Measurements from ENCODE around the gene RASSF3.

DNA sequence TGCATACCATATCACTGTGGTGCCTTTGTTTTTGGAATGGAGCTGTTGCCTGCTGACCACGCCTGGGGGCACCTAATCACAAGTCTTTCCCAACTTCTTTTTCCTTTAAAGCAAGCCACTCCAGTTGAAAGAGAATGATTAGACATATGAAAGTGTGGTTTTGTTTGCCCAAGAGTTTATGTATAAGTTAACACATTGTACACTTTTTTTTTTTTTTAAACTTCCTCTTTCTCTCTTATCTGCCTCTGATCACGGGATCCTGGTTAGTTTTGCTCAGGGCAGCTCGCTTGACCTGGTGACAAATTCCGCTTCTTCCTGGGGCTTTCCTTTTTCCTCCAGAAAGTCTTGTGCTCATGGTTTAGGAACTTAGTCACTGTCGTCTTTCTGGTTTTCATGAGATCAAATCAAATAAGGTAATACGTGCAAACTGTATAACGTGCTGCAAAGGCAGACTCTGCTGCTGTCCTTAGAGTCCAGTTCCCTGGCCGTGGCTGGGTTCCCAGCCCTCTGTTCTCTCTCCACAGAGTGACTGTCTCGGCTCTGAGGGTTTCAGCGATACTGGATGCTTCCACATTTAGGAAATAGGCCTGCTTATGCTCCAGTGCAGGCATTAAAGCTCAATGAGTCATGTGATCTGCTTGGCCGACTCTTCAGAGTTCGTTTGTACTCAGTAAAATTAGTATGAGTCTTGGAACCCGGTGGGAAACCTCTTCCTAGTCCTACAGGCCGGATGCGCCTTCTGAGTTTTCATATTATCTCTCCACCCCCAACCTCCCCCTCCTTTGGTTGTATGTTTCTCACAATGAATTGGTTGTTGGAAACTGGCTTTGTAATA, 15.2 kb downstream of the RASSF3 start:
- TF ChIP-seq EP300 (conservative IDR thresholded peaks at IDR 0.05; ENCODE audit: poor library complexity, severe bottlenecking) (no peak), CTCF (IDR thresholded peaks at IDR 0.05; ENCODE audit: poor library complexity, severe bottlenecking) (no peak), EZH2 (IDR thresholded peaks at IDR 0.05; ENCODE audit: borderline replicate concordance, insufficient read depth, low read length, poor library complexity, severe bottlenecking) (no peak), POLR2AphosphoS5 (IDR thresholded peaks at IDR 0.05) (no peak), REST (IDR thresholded peaks at IDR 0.05; ENCODE audit: borderline replicate concordance) (no peak), SMC3 (conservative IDR thresholded peaks at IDR 0.05; ENCODE audit: poor library complexity) (no peak), RAD21 (conservative IDR thresholded peaks at IDR 0.05) (no peak), TAF1 (IDR thresholded peaks at IDR 0.05; ENCODE audit: low read depth) (no peak)

All from neural cell (in vitro differentiated cells).